Testis (tissue), 2 donors: ENCODE data around the gene UQCRH.

Experiments used
- POLR2A ChIP-seq: fragments of 450-650 bp; IDR thresholded peaks from one replicate; pipeline ENCODE4 v1.6.1; 2017; ENCODE audit warnings: antibody characterized with exemption, mild to moderate bottlenecking, moderate library complexity
- TF ChIP-seq, protein P1 (sequence below), 3 experiments: fragments of 450-650 bp in 2 of 3; fragments of 200-600 bp in 1 of 3; sonication (generic) in 1 of 3; IDR thresholded peaks; one replicate each; pipeline ENCODE4 v1.5.1; 2016 to 2019; ENCODE audit warnings: antibody characterized with exemption in 3 of 3, mild to moderate bottlenecking in 2 of 3, moderate library complexity in 1 of 3

DNA sequence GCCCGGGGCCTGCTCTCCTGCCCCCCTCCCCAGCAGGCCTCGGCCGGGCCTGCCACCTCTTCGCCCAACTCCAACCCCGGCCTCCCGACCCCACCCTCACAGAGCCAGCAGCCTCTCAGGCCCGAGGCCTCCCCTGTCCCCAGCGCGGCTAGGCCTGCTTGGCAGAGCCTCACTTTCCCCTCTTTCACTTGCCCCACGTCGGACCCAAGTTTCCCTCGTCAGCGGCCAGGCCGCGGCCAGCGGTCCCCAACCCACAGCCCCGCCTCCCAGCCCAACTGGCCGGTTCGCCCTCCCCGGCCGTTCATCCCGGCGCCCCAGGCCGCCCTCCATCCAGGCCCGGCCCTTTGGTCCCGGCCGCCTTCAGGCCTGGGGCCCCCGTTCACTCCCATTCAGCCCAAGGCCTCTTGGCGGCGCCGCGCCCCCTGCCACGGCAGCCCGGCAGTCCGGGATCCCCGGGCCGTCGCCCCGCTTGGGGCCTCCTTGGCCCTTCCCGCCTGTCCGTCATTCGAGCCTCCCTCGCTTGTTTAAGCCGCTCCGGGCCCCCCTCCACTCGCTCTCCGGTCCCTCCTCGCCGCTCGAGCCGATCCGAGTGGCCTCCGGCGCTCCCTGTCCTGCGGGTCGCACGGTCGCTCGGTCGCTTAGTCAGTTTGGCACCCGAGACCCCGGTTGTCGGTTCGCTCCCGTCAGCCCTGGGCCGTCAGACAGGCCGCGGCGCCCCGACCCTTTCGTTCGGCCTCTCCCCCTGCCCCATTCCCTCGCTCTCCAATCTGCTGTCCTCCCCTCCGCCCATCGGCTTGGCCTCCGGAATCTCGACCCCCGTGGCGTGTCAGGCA is 1.5 kb upstream of the UQCRH start:
- TF ChIP-seq POLR2A, result no peak
- TF ChIP-seq, protein P1, sequence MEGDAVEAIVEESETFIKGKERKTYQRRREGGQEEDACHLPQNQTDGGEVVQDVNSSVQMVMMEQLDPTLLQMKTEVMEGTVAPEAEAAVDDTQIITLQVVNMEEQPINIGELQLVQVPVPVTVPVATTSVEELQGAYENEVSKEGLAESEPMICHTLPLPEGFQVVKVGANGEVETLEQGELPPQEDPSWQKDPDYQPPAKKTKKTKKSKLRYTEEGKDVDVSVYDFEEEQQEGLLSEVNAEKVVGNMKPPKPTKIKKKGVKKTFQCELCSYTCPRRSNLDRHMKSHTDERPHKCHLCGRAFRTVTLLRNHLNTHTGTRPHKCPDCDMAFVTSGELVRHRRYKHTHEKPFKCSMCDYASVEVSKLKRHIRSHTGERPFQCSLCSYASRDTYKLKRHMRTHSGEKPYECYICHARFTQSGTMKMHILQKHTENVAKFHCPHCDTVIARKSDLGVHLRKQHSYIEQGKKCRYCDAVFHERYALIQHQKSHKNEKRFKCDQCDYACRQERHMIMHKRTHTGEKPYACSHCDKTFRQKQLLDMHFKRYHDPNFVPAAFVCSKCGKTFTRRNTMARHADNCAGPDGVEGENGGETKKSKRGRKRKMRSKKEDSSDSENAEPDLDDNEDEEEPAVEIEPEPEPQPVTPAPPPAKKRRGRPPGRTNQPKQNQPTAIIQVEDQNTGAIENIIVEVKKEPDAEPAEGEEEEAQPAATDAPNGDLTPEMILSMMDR (IDR thresholded peaks at IDR 0.05), result no peak
